GM18505 (cell line): ENCODE data around the gene DNAH5.
A peak's percentile ranks its signal among the peaks of the same experiment; 100 is the strongest.

Experiments
- ATAC-seq: cut with Tn5 transposase; IDR thresholded peaks from one replicate; pipeline ENCODE4 v1.9.1; 2021; ENCODE audit not compliant: unreplicated experiment
- POLR2A ChIP-seq: IDR thresholded peaks from 4 replicates; pipeline ENCODE4 v1.6.1; 2011; ENCODE audit warnings: borderline replicate concordance; ENCODE audit not compliant: insufficient read depth, insufficient read length; ENCODE audit errors: extremely low read depth

DNAH5 gene

DNA sequence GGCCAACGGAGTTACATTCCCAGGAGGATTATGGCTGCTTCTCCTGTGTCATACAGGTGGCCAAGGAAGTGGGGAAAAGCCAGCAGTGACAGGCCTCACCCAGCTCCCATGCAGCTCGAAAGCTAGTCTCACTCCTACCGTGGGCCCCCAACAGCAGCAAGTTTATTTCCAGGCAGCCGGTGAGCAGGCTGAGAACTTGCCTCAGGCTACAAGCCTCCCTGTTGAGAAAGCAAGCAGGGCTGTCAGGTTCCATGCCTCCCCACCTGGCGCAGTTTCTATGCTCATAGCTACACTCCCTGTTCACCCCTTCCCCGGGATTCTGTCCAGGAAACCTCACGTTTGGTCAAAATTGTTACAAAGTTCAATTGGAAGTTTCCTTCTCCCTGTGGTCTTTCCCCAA is 27.5 kb upstream of the DNAH5 start:
- no peak for TF ChIP-seq POLR2A
- no peak for ATAC-seq

DNA sequence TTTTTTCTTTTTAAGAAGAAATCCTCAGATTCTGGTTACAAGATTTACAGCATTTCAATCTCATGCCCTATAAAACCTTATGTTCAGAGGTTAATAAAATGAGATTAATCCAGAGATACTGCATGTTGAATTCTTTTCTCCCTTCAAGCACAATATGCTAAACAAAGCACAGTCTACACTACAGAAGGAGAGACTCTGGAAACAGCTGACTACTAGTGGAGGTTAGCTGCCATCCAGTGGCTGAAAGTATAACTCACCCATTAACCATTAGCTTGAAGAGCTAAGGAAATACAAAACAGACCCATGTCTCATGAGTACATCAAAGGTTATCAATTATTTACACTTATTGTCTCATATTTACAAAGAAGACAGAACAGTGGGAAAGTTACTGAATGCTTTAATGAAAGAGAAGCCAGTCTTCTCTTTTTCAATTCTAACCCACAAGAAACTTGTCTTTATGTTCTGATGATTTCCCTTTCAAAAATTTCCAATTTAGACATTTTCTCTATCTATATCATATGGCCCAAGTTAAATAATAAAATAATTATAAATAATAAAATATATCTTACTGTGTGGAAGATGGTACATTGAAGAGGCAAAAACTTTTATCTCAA is 12.7 kb upstream of the DNAH5 start:
- peak; percentile 88 for ATAC-seq
- TF ChIP-seq POLR2A = no peak

DNA sequence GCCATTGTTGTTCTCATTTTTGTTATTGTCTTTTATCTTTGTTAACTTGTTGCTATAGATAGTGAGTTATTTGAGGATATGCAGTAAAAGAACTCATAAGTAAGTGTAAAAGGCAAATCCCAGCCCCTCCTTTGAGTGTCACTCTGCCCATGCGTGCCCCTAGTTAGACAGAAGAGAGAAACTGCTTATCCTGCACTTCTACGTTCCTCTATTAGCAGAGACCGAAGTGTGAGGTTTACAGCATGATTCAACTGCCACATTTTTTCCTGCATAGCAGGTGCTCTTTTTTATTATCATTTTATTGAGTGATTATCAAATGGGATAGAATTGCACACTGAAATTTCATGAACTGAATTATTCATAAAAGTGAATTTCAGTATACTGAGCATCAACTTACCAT is 12.0 kb upstream of the DNAH5 start:
- no peak for TF ChIP-seq POLR2A
- no peak for ATAC-seq

DNA sequence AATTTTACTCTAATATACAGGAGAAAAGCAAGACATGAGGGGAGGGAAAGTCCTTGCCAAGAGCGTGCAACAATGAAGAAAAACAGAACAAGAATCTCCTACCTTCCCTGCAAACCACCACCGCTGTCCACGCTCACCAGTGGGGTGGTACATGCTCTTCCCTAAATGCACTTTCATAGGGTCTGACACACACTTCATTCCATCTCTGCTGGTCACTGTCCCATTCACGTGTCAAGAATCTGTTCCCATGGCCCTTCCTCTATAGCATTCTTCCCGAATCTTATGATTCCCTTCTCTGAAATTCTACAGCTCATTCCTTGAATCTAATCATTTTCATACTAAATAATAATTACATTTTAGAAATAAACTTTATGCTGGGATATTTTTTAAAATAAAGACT is 11.4 kb upstream of the DNAH5 start:
- TF ChIP-seq POLR2A = no peak
- no peak for ATAC-seq

DNA sequence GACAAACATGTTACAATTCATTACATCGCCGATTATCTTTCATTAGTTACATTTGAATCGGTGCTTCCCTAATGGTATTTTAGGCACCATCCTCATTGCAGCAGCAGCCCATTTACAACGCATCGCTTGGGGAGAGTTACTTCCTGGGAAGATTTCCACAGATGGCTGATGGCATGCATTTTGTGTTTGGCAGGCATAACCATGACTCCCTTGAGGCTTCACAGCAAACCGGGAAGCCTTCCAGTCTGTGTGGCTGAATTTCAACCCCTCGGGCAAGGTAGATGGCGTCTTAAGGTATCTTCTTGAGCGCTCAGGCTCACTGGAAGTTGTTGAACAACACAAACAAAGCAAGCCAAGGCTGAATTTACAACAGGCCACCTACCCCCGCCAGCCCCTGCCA is 1.6 kb upstream of the DNAH5 start:
- TF ChIP-seq POLR2A = no peak
- ATAC-seq = no peak

DNA sequence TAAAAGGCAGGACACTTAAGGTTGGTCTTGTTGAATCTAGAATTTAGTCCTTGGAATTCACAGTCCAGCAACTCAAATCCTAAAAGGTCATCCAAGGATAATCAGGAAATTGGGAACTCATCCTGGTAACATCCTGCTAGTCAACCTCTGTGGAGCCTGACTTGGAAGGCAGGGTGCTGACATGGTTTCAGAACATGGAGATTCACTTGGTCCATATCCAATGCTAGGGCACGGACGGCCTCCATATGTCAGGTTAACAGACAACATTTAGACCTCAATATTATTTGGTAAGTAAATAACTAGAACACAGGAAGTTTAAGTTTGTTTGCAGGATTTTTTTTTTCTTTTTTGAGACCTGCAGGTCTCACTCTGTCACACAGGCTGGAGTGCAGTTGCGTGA is 783 bp upstream of the DNAH5 start:
- no peak for ATAC-seq
- no peak for TF ChIP-seq POLR2A

DNA sequence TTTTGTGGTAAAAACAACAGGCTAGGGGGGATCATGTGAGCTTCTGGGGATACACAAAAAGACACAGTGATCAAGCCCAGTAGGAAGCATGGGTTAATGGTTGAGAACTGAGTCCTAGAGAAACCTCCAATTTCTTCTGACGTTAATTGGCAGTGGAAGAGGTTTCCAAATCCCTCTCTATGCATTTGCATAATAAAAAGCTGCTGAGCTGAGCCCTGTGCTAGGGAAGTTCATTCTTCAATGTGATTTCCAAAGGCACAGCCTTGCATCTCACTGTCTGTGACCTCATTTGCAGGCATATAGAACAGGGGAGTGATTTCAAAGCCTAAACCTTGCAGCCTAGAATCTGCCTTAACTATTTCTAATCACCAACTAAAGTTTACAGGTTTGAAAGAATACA is 812 bp downstream of the DNAH5 start:
- ATAC-seq = no peak
- no peak for TF ChIP-seq POLR2A

DNA sequence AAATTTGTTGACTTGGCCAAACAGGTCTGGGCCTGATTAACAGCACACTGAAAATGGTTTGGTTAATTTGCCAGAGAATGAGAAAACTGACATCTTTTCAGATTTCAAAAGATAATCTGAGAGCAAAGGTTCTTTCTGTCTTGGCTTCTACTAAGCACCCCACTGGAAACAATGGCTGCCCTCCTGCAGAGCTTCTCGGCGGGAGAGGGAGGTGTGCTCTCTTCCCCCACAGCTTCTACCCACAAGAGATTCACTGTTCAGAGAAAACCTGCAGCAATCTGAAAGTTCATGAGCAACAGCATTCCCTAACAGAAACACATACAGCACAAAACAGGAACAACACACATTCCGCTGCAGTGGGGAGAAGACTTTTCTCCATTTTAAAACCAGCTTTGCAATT is 3.0 kb downstream of the DNAH5 start:
- no peak for TF ChIP-seq POLR2A
- ATAC-seq = no peak

DNA sequence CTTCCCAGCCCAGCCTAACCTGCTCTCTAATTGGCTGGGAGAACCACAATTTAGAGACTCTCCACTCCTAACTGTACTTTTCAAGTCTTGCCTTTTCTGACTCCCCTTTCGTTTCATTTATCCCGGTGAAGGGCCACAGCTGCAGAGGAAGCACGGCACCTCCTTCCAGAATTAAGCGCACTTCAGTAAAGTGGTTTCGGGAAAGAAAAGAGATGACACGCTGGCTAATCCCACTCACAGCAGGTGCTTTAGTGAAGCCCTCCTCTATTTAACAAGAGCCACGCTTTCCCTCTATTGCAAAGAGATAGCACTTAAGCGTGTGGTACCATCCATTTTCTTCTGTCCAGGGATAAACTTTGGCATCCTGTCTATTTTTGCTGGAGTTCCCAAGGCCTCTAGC is 4.8 kb downstream of the DNAH5 start:
- TF ChIP-seq POLR2A = no peak
- no peak for ATAC-seq

DNA sequence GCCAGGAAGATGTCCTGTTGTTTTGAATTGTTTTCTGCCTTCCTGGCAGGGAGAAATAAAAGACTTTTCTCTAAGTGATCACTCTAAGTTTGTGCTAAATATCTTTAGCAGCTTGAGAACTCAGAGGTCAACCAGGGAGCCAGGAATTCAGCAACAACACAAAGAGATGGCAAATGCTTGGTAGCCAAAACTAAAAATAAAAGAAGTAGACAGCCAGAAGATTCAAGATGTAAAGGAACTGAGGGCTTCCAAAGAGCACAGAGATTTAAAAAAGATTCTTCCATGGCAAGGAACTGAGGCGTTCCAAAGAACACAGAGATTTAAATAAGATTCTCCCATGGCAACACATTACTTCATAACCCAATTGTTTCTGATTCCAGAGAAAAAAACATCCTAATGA is 9.6 kb downstream of the DNAH5 start:
- no peak for ATAC-seq
- no peak for TF ChIP-seq POLR2A

DNA sequence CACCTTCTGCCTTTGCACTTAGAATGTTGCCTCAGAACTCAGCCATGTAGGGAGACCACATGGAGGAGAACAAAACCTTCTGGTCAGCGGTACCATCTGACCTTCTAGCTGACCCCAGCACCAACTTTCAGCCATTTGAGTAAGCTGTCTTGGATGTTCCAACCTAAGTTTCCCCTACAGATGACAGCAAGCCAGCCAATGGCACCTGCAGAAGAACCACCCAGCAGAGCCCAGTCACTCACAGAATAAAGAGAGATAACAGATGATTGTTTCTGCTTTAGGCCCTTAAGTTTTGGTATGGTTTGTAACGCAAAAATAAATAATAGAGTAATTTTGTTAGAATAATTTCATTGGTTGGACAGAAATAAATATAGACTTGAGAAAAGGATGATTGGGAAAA is 10.4 kb downstream of the DNAH5 start:
- no peak for TF ChIP-seq POLR2A
- ATAC-seq = no peak

DNA sequence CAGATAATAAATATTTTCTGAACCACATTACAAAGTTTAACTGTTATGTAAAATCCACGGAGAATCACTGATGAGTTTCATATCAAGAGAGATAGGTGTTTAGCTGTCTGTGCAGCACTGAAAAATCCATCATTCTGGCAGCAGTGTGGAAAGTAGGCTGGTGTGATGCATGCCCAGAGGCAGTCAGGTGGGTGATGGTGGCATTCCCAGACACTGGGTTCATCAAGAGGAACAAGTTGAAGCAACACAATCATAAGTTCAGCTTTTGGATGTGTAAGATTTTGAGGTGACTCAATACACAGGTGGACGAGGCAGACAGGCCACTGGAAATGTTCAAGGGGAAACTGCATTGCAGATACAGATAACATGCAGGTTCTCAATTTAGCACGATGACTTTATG is 11.9 kb downstream of the DNAH5 start:
- TF ChIP-seq POLR2A = no peak
- no peak for ATAC-seq

DNA sequence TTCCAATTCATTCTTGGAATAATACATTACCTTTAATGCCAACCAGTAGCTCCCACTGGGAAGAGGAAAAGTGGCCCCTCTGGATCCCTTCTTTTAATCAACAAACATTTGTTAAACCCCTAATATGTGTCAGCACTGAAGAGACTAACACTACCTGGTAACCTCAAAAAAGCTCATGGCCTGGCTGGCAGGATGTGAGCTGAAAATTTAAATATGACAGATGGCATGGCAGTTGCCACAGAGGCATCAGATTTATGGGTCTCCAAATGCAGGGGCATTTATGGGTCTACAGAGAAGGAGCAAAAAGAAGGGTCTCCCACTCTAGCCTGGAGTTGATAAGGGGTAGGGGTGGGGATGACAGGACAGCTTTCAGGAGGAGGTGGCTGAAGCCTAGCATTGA is 12.5 kb downstream of the DNAH5 start:
- TF ChIP-seq POLR2A = no peak
- no peak for ATAC-seq

DNA sequence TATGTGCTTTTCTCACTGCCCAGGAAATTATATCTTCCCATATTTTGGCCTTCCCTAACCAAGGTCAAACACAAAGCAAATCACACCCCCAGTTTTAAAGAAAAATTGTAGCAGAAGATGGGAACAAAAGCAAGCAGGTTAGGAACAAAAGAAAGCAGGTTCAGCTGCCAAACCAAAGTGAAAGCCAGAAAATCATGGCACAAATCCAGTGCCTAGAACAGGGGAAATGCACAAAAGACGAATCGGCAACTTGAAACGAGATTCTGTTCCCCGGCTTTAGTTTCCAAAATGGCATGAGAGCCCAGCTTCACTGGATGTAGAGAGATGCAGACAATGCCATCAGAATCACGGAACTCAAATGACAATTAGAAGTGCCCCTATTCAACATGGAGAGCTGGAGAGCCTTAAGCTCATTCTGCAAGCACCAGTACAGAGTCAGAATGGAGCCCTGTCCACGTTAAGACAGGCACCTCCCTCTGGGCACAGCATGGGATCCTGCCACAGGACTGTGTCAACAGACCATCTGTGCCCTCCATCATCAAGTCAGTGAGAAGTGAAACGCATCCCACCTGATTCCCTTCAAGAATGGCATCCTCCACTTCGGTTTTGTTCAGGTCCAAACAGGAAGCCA is 13.8 kb downstream of the DNAH5 start:
- ATAC-seq = no peak
- TF ChIP-seq POLR2A = no peak

DNA sequence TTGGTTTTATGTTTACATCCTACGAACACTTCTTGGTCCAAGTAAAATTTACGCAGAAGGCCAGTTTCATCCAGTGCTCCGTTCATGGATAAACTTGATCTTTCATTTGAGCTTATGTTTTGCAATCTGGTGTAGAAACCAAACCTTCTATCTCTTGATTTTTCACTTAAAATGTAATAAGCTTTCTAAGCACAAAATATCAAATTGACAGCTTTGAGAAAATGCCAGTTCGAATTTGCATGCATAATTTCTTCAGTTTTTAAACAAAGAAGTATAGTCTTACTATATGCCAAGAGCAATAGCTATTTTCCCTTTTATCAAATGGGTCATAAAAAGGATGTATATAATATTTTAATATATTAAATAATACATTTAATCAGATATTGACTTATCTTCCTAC is 17.8 kb downstream of the DNAH5 start:
- TF ChIP-seq POLR2A = no peak
- no peak for ATAC-seq
